GM21576 (cell line): ENCODE results near the gene IPO7.
"Not testable (repeated sequence)": the region's sequence is repeated elsewhere in the genome, so short reads cannot be mapped to it uniquely, and the experiment has no call there.

Experiments
- ATAC-seq: cut with Tn5 transposase; IDR thresholded peaks from one replicate; pipeline ENCODE4 v1.9.1; 2021; ENCODE audit warnings: mild to moderate bottlenecking, moderate library complexity; ENCODE audit not compliant: unreplicated experiment

The IPO7 gene

GRCh38 chr11:9384535-9385326 is at the start of gene IPO7:
Gene IPO7 (plus strand): TSS chr11:9384652. CDS start chr11:9384764, 112 bp downstream.
- ATAC-seq, result peak; percentile 87

DNA sequence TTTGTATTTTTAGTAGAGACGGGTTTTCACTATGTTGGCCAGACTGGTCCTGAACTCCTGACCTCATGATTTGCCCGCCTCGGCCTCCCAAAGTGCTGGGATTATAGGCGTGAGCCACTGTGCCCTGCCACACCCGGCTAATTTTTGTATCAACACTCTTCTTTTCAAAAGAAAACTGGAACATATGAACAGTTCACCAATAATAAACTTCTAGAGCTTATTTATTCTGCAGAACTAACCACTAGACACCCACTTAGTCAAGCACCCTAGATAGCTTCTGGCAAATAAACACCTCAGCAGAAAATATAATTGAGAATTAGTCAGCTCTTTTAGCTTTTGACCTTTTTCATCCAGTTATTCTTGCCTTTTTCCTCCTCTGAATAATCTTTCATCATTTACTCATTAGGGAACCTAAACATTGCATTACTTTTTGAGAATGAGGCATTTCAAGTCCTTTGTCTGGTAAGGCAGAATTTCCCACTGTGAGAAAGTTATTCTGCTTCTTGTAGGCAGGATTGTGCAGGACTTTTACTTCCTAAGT is 42.7 kb upstream of the IPO7 start:
- ATAC-seq, result no peak

GRCh38 chr11:9344061-9344680 is 40.3 kb upstream of the IPO7 start:
- ATAC-seq, result no peak

- ATAC-seq, result no peak
Measured at GRCh38 chr11:9347100-9347499, 37.4 kb upstream of the IPO7 start.

GRCh38 chr11:9347779-9348178 is 36.7 kb upstream of the IPO7 start:
- not testable (repeated sequence) for ATAC-seq

GRCh38 chr11:9351321-9351881 is 33.1 kb upstream of the IPO7 start:
- no peak for ATAC-seq

DNA sequence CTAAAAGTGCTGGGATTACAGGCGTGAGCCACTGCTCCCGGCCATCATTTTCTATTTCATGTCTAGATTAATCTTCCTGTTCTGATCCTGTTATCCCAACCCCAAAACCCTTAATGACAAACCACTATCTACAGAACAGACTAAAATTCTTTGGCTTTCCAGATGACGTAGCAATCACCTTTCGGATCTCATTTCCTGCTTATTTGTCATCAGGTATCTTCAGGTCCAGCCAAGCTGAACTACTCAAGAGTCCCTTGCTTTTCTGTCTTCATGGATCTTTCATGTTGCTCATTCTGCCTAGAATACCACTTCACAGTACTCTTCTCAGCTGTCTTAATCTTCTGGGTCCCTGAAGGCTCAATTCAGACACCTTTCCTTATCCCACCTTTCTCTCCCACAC is 27.4 kb upstream of the IPO7 start:
- no peak for ATAC-seq

DNA sequence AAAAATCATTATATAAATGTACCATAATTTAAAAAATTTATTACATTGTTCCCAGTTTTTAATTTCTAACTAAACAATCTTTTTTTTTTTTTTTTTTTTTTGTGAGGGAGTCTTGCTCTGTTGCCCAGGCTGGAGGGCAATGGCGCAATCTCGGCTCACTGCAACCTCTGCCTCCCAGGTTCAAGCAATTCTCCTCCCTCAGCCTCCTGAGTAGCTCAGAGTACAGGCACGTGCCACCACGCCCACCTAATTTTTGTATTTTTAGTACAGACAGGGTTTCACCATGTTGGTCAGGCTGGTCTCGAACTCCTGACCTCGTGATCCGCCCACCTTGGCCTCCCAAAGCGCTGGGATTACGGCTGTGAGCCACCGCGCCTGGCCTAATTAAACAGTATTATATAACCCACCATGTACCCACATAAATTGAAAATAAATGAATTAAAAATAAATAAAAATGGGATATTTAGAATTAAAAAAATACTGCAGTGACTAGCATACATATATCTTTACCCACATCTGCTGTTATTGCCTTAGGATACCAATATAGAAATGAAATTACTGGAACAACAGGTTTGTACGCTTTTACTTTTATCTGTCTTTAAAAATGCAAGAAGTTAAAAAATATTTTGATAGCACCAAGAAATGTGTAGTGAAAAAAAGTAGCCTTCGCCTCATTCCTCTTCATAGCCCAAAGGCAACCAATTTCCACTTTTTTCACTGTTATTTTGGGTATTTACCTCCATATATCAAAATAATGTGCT is 23.4 kb upstream of the IPO7 start:
- ATAC-seq, result not testable (repeated sequence)

DNA sequence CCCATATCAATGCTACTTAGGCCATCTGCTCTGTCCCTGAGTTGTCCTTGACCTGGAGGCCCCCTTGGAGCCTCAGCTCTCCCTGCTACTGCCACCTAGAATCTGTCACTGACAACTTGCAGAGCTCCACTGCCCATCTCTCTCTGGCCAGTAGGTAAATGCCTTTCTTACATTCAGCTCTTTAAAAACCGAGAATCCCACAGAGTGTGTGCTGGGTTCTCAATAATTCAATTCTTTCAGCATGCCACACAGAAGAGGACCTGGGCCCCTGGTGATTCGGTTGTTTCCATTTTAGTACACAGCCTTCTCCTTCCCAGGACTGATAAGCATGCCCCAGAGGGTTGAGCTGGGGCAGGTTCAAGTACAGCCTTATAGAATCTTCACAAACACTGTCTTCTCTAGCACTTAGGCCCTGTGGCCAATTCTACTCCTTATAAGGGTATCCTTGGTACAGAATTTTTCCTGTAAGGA is 22.0 kb upstream of the IPO7 start:
- no peak for ATAC-seq

GRCh38 chr11:9363954-9364912 is 20.2 kb upstream of the IPO7 start:
- peak; percentile 90 for ATAC-seq

DNA sequence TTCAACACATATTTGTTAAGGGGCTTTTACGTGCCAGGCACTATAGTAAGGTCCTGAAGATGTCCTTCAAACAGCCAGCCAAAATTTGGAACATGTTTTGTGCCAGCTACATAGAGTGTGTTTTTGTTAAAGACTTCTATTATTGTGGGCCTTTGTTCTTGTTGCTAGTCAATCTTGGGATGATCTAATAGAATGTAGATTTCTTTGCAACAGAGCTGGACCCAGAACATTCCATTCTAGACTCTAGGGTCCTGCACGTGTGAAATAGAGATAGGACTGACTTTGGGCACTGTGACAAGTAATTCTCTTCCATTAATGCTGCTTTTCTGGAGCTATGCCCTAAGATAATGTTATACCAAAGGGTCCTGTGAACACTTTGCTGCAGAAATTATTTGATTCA is 16.9 kb upstream of the IPO7 start:
- no peak for ATAC-seq

- no peak for ATAC-seq
Measured at GRCh38 chr11:9377036-9377435, 7.4 kb upstream of the IPO7 start.

DNA sequence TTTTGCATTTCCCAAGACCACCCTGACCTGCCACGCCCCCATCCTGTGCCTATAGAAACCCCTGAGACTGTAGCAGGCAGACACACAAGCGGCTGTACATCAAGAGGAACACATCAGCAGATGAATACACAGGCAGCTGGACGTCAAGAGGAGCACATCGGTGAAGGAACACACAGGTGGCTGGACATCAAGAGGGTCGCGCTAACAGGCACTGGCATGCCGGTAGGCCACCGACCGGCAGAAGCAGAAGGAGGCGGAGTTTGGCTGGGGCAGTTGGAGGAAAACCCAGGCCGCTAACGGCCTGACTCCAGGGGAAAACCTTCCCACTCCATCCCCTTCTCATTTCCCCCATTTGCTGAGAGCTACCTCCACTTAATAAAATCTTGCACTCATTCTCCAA is 5.4 kb upstream of the IPO7 start:
- ATAC-seq, result no peak

DNA sequence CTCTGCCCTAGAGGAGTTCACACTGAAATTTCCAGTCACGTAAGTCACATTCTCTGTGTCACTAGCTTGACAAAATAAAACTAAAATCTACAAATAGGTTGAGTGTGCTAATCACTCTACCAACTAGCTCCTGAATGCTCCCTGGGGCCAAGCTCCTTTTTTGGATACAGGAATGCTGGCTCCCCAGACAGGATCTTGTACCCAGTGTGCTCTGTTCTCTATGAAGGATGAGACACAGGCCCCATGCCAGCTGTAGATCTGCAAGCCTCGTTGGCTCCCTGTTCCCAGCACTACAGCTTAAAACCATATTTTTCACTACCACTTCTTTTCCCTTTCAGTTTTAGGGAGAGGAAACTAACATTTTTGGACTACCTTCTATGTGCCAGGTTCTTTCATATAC is 3.7 kb upstream of the IPO7 start:
- no peak for ATAC-seq

- peak; percentile 8 for ATAC-seq
Measured at GRCh38 chr11:9385327-9385899, 961 bp downstream of the IPO7 start.

- no peak for ATAC-seq
Measured at GRCh38 chr11:9386086-9386485, 1.6 kb downstream of the IPO7 start.

- ATAC-seq, result no peak
Measured at GRCh38 chr11:9386901-9387300, 2.4 kb downstream of the IPO7 start.

DNA sequence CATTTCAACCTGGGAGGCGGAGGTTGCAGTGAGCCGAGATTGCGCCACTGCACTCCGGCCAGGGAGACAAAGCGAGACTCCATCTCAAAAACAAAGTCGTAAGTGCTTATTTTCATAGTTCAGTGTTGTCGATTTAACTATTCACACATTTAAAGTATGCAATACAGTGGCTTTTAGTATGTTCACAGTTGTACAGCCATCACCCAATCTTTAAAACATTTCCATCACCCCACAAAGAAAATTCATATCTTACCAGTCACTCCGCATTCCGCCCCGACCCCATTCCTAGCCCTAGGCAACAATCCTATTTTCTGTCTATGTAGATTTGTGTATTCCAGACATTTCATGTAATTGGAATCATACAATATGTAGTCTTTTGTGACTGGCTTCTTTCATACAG is 11.9 kb downstream of the IPO7 start:
- ATAC-seq, result no peak

DNA sequence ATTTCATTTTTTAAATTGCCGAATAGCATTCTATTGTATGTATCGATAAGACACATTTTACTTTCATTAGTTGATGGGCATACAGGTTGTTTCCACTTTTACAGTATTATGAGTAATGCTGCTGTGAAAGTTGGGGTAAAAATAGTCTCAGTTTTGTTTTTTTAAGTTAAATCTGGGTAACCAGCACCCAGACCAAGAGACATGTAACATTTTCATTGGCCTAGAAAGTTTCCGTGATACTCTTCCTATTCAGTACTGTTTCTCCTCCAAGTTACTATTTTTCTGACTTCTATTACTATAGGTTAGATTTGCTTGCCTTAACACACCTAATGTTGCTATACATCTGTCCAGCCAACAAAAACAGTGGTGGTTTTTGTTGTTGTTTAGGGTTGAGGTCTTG is 12.3 kb downstream of the IPO7 start:
- ATAC-seq, result no peak
